Stimulated activated naive CD4-positive, alpha-beta T cell treated with Interleukin-2 at 50 U/mL for 16 hours (primary cell): ENCODE results near the gene RNF167.
"Not testable (repeated sequence)": the region's sequence is repeated elsewhere in the genome, so short reads cannot be mapped to it uniquely, and the experiment has no call there.

Experiments
- DNase-seq: peaks from one replicate; lab custom pipeline; 2025; lab: John Stamatoyannopoulos, UW

RNF167 gene

DNA sequence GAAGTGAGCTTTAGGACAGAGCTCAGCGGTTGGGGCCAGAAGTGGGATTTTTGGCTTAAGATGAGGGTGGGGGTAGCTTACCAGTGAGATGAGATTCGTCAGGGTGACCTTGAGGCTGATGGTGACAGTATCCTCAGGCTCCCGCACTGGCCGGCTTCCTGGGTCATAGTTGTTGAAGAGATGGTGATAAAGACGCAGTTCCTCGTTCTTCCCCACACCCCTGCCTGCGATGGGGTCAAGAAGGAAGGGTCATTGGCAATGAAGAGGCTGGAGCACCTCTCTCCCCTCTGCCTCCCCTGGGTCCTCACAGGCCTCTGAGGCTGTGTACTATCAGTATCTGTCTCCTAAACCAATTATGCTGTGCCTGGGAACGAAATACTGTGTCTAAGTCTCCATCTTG lies 37.5 kb upstream of the RNF167 start:
- no peak for DNase-seq

DNA sequence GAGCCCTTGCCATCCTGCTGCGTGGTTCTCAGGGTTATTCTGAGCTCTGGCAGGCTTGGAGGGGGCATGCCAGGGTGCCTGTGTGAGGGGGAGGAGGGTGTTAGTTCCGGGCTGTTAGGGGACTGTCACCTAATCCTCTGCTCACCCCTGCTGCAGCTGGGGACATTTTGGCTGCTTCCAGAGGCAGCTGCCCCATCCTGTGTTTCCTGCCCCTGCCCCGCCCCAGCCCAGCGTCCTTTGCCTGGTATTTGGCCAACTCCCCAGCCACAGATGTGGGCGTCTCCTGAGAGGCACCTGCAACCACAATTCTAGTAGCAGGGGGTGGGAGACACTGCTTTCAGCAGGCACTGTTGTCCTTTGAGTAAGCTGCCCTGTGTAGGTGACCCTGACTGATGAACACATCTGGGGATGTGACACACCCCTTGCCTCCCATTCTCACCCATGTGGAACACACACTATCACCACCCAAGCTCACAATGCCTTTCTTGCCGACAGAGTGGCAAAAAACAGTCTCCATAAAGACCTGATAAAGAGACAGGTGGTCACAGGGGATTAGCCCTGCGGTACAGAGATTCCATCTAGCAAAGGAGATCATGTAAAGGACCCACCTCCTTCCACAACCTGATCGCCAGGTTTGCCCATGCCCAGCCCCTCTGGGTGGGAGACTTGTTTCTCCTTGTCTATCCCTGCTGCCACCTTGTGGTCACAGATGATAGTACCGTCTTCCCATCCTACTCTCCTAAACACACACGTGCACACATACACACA lies 36.8 kb upstream of the RNF167 start, which contains the start of gene CHRNE:
CHRNE (minus strand) TSS at position 48 of the 768 bp plus-strand sequence; CDS start at position 13, 35 bp downstream.
- peak; percentile 66 for DNase-seq

DNA sequence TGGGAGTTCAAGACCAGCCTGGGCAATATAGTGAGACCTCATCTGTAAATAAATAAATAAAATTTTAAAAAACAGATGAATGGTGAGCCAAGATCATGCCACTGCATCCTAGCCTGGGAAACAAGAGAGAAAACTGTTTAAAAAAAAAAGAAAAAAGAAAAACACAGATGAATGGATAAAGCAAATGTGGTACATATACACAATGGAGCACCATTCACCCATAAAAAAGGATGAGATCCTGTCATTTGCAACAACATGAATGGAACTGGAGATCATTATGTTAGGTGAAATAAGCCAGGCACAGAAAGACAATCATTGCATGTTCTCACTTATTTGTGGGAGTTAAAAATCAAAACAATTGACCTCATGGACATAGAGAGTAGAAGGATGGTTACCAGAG lies 33.4 kb upstream of the RNF167 start:
- DNase-seq = not testable (repeated sequence)

DNA sequence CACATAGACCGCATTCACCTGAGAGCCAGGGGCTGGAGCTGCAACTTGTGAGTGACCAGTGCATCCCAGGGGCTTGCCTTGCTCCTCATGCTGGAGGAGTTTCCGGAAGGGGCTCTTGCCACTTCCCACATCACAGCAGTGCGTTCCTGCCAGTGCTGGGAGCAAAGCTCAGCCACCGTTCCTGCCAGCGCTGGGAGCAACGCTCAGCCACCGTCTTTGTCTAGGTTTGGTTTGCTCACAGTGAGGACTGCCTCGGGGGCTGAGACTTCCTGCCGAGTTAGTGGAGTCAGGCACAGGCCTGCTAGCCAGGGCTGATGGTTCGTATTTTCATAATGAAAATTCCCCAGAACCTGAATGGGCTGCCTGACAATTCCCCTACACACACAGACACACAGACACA lies 31.8 kb upstream of the RNF167 start:
- DNase-seq = no peak

DNA sequence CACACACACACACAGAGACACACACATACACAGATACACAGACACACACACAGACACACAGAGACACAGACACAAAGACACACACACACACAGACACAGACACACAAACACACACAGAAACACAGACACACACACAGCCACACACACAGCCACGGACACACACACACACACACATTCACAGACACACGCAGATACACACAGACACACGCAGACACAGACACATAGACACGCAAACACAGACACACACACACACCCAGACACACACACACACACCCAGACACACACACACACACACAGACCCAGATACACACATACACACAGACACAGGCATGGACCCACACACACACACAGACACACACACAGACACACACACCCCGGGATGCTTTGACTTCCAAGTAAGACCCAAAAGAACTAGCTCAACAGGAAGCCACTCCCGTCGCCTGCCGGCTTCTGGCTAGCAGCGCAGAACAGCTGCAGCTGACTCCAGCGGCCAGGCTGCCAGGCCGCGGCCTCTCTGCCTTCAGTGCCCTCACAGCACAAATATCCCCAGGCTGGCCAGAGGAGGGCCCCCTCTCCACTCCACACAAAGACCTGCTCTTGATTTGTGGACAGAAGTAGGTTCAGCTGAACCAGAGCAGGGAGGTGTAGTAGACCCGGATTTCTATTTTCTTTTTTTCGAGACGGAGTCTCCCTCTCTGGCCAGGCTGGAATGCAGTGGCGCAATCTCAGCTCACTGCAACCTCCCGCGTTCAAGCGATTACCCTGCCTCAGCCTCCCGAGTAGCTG lies 31.2 kb upstream of the RNF167 start:
- peak; percentile 59 for DNase-seq

DNA sequence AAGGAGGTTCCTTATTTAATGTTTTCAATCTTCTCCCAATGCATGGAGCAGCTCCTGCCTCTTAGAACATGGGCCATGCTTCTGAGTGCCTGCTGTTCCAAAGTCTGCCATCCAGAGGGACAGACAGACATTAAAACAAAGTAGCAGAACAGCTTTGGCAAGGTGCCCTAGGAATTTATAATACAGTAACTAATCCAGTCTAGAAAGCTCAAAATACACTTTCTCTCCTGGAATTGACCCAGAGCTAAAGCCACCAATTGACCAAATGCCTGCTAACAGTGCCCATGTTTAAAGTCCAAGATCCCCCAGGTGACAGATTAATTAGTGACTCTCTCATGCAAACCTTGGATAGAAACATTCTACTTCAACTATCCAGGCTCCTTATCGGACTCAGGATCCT lies 26.1 kb upstream of the RNF167 start:
- no peak for DNase-seq

DNA sequence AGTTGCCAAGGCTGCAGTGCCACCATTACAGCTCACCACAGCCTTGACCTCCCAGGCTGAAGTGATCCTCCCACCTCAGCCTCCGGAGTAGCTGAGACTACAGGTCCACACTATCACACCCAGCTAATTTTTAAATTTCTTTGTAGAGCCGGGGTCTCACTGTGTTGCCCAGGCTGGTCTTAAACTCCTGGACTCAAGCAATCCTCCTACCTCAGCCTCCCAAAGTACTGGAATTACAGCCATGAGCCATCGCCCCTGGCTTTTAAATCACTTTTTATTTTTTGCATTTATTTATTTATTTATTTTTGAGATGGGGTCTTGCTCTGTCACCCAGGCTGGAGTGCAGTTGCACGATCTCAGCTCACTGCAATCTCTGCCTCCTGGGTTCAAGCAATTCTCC lies 25.5 kb upstream of the RNF167 start:
- DNase-seq = not testable (repeated sequence)

DNA sequence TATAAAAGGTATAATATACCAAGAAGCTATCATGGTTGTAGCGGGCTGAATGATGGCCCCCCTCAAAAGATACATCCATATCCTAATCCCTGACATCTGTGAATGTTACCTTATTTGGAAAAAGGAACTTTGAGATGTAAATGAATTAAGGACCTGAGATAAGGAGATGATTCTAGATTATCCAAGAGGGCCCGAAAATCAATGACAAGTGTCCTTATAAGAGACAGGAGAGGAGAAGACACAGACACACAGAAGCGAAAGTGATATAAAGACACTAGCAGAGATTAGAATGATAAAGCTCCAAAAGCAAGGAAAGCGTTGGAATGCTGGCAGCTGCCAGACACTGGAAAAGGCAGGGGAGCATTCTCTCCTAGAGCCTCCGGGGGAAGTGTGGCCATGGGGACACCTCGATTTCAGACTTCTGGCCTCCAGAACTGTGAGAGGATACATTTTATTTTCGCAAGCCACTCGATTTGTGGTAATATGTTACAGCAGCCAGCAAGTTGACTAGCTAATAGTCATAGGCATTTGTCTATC lies 20.5 kb upstream of the RNF167 start:
- no peak for DNase-seq

DNA sequence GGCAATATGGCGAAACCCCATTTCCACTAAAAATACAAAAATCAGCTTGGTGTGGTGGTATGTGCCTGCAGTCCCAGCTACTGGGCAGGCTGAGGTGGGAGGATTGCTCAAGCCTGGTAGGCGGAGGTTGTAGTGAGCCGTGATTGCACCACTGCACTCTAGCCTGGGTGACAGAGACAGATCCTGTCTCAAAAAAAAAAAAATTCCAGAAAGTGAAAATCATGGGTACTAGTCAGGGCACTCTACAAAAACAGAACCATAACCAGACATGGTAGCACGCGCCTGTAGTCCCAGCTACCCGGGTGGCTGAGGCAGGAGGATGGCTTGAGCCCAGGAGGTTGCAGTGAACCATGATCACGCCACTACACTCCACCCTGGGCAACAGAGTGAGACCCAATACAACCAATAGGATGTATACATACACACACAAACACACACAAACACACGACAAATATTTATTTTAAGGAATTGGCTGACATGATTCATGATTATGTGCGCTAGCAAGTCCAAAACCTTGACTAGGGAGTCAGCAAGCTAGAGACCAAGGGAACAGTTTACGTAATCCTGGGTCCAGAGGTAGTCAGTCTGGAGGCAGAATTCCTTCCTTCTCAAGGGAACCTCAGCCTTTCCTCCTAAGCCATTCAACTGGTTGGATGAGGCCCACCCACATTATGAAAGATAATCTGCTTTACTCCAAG lies 19.6 kb upstream of the RNF167 start:
- DNase-seq = no peak

DNA sequence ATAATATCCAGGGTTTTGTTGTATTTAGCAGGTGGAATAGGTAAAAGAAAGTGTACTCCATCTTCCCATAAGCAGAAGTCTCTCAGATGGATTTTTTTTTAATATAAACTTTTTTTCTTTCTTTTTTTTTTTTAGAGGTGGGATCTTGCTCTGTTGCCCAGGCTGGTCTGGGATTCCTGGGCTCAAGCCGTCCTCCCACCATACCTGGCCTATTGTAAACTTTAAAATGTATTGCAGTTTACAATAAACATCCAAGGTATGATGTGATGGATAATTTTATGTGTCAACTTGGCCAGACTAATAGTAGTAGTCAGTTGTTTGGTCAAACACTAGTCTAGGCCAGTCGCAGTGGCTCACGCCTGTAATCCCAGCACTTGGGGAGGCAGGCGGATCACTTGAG lies 18.7 kb upstream of the RNF167 start:
- DNase-seq = no peak

DNA sequence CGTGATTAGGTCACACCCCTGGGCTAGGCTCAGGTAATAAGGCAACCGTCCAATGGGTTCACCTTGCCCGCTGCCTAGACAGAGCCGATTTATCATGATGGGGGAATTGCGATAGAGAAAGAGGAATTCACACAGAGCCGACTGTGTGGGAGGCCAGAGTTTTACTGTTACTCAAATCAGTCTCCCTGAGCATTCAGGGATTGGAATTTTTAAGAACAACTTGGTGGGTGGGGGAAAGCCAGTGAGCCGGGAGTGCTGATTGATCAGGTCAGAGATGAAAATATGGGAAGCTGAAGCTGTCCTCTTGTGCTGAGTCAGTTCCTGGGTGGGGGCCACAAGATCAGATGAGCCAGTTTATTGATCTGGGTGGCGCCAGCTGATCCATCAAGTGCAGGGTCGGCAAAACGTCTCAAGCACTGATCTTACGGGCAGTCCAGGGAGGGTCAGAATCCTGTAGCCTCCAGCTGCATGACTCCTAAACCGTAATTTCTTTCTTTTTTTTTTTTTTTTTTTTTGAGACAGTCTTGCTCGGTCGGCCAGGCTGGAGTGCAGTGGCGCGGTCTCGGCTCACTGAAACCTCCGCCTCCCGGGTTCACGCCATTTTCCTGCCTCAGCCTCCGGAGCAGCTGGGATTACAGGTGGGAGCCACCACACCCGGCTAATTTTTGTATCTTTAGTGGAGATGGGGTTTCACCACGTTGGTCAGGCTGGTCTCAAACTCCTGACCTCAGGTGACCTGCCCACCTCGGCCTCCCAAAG lies 13.3 kb upstream of the RNF167 start:
- not testable (repeated sequence) for DNase-seq

DNA sequence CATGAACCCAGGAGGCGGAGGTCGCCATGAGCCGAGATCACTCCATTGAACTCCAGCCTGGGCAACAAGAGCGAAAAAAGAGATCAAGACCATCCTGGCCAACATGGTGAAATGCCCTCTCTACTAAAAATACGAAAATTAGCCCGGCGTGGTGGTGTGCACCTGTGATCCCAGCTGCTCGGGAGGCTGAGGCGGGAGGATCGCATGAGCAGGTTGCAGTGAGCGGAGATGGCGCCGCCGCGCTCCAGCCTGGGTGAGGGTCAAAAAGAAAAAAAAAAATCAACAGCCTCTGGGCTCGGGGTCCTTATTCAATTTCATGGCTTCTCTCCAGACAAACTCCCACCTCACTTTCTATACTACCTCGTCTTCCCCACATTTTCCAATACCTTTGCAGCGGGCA lies 11.2 kb upstream of the RNF167 start:
- DNase-seq = no peak

DNA sequence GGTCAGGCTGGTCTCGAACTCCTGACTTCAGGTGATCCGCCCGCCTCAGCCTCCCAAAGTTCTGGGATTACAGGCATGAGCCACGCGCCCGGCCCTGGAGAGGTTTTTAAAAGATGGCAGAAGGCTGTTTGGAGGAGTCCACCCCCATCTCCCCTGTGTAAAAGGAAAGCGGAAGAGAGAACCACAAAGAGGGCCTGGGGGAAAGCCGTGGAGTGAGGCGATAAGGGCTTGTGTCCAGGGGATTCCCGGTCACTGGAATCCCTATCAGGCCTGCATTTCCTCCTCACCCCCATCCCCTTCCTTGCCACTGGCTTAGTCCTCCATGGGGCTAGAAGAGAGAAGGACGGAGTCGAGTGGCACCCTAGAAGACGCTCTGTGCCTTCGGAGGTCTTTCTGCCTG lies 8.1 kb upstream of the RNF167 start, which contains the start of gene GP1BA:
GP1BA (plus strand) TSS at position 315 of the 400 bp plus-strand sequence. CDS start 328 bp downstream, outside the sequence.
- DNase-seq = no peak

DNA sequence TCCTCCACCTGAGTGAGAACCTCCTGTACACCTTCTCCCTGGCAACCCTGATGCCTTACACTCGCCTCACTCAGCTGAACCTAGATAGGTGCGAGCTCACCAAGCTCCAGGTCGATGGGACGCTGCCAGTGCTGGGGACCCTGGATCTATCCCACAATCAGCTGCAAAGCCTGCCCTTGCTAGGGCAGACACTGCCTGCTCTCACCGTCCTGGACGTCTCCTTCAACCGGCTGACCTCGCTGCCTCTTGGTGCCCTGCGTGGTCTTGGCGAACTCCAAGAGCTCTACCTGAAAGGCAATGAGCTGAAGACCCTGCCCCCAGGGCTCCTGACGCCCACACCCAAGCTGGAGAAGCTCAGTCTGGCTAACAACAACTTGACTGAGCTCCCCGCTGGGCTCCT lies 7.3 kb upstream of the RNF167 start:
- no peak for DNase-seq

DNA sequence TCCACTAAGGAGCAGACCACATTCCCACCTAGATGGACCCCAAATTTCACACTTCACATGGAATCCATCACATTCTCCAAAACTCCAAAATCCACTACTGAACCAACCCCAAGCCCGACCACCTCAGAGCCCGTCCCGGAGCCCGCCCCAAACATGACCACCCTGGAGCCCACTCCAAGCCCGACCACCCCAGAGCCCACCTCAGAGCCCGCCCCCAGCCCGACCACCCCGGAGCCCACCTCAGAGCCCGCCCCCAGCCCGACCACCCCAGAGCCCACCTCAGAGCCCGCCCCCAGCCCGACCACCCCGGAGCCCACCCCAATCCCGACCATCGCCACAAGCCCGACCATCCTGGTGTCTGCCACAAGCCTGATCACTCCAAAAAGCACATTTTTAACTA lies 6.4 kb upstream of the RNF167 start:
- no peak for DNase-seq

DNA sequence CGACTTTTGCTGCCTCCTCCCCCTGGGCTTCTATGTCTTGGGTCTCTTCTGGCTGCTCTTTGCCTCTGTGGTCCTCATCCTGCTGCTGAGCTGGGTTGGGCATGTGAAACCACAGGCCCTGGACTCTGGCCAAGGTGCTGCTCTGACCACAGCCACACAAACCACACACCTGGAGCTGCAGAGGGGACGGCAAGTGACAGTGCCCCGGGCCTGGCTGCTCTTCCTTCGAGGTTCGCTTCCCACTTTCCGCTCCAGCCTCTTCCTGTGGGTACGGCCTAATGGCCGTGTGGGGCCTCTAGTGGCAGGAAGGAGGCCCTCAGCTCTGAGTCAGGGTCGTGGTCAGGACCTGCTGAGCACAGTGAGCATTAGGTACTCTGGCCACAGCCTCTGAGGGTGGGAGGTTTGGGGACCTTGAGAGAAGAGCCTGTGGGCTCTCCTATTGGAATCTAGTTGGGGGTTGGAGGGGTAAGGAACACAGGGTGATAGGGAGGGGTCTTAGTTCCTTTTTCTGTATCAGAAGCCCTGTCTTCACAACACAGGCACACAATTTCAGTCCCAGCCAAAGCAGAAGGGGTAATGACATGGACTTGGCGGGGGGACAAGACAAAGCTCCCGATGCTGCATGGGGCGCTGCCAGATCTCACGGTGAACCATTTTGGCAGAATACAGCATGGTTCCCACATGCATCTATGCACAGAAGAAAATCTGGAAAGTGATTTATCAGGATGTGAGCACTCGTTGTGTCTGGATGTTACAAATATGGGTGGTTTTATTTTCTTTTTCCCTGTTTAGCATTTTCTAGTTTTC lies 5.7 kb upstream of the RNF167 start:
- DNase-seq = no peak

DNA sequence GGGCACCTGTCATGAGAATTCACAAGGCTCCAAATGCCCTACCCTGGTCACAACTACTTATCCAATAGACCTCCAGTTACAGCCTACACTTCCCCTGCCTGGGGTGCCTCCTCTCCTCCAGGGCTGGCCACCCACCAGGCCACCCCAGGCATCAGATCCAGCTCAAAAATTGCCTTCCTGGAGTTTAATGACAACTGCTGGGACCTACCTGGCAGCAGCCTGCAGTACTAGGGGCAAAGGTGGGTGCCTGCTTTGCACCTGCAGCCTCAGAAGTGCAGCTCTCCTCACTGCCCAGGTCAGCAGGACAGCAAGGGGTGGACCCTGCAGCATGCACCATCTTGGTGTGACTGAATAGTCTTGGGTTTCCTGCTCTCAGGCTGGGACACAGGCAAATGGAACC lies 4.4 kb upstream of the RNF167 start:
- no peak for DNase-seq

DNA sequence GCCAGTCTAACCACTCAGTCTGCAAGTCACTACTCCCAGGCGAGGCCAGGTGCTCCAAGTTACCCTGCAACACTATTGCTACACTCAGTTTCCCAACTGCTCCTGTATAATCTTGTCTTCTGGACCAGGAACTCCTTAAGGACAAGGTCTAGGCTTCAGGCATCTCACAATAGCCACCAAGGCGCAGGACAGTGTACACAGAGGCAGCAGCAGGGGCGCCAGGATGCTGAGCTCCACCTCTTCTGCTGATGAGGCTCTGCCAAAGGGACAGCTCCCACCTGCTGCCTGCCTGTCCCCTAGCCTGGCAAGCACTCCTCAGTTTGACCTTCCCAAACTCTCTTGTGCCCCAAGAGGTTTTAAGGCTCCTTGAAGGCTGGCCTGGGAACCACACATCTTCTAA lies 3.6 kb upstream of the RNF167 start:
- no peak for DNase-seq

DNA sequence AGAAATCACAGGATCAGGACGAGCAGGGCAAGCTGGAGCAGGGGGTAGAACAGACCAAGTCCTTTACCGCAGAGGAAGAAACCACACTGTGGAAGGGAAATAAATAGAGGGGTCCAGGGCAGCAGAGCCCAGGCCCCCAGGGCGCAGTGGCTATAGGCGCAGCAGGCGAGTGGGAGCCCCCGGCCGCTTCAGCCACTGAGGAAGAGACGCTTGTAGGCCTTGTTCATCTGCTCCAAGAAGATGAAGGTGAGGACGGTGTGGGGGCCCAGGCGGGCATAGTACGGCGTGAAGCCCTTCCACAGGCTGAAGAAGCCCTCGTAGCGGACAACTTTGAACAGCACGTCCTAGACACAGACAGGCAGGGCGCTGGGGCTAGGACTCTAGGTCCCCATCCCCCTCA lies 2.5 kb upstream of the RNF167 start:
- no peak for DNase-seq

DNA sequence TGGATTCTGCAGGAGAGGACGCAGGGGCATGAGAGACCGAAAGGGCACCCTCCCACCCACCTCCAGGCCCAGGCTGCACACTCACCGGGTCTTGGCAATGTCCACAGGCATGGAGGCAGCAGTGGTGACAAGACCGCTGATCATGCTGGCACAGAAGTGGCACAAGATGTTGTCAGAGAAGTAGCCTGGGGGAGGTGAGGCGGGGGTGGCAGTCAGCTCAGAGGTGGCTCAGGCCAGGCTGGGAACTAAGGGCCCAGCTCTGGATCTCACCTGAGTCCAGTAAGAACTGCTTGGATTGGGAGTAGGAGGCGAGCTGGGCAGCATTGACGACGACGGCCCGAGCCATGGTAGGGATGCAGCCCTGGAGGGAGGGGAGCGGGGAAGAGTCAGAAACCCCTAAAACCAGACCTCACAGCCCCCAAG lies 2.0 kb upstream of the RNF167 start:
- no peak for DNase-seq
